NOMO-1 treated with dmso at 0.1 percent for 144 hours (cell line): Measurements from ENCODE around the gene LRRN4.
"Not testable (repeated sequence)": the region's sequence is repeated elsewhere in the genome, so short reads cannot be mapped to it uniquely, and the experiment has no call there.

Experiments
- DNase-seq: peaks from one replicate; lab custom pipeline; 2025; ENCODE audit not compliant: unreplicated experiment; lab: John Stamatoyannopoulos, UW

Gene LRRN4

GRCh38 chr20:6034134-6034969 lies 19.5 kb downstream of the LRRN4 start:
- no peak for DNase-seq

- DNase-seq: not testable (repeated sequence)
Observed at GRCh38 chr20:6032907-6033306, 21.0 kb downstream of the LRRN4 start.

- DNase-seq: no peak
Observed at GRCh38 chr20:6030453-6031080, 23.3 kb downstream of the LRRN4 start.

GRCh38 chr20:6029538-6029937 lies 24.3 kb downstream of the LRRN4 start:
- no peak for DNase-seq

- no peak for DNase-seq
Observed at GRCh38 chr20:6028818-6029217, 25.0 kb downstream of the LRRN4 start.

- no peak for DNase-seq
Observed at GRCh38 chr20:6026051-6026450, 27.8 kb downstream of the LRRN4 start.

- DNase-seq: no peak
Observed at GRCh38 chr20:6024768-6025167, 29.1 kb downstream of the LRRN4 start.

GRCh38 chr20:6017880-6018279 lies 36.0 kb downstream of the LRRN4 start:
- no peak for DNase-seq

GRCh38 chr20:6017467-6017866 lies 36.4 kb downstream of the LRRN4 start:
- DNase-seq: no peak

GRCh38 chr20:6014957-6015356 lies 38.9 kb downstream of the LRRN4 start:
- no peak for DNase-seq

- DNase-seq: no peak
Observed at GRCh38 chr20:6014017-6014416, 39.8 kb downstream of the LRRN4 start.

GRCh38 chr20:6012179-6012578 lies 41.7 kb downstream of the LRRN4 start:
- DNase-seq: no peak

GRCh38 chr20:6008254-6008653 lies 45.6 kb downstream of the LRRN4 start:
- DNase-seq: peak; percentile 86

GRCh38 chr20:6007529-6008103 lies 46.2 kb downstream of the LRRN4 start:
- no peak for DNase-seq

GRCh38 chr20:6007094-6007528 lies 46.7 kb downstream of the LRRN4 start:
- DNase-seq: no peak

- no peak for DNase-seq
Observed at GRCh38 chr20:6006603-6006949, 47.3 kb downstream of the LRRN4 start.

GRCh38 chr20:6000871-6001270 lies 53.0 kb downstream of the LRRN4 start:
- DNase-seq: no peak

GRCh38 chr20:5999783-6000182 lies 54.1 kb downstream of the LRRN4 start:
- no peak for DNase-seq

GRCh38 chr20:5996765-5997164 lies 57.1 kb downstream of the LRRN4 start:
- DNase-seq: no peak

GRCh38 chr20:5991623-5992441 lies 62.0 kb downstream of the LRRN4 start:
- no peak for DNase-seq

- no peak for DNase-seq
Observed at GRCh38 chr20:5990946-5991345, 62.9 kb downstream of the LRRN4 start.
